NT2/D1 (cell line): Measurements from ENCODE around the gene KRTAP5-10.
"Not testable (repeated sequence)": the region's sequence is repeated elsewhere in the genome, so short reads cannot be mapped to it uniquely, and the experiment has no call there.

Experiments
- YY1 ChIP-seq: IDR thresholded peaks from 2 replicates; pipeline ENCODE4 v1.6.1; 2011; ENCODE audit not compliant: insufficient read length, insufficient read depth
- ZNF274 ChIP-seq: IDR thresholded peaks from 2 replicates; pipeline ENCODE4 v1.6.1; 2011; ENCODE audit warnings: mild to moderate bottlenecking, low read depth, low read length

GRCh38 chr11:71526796-71527575 lies 38.4 kb upstream of the KRTAP5-10 start, which contains the start of gene KRTAP5-7:
- not testable (repeated sequence) for TF ChIP-seq YY1, ZNF274
